Measurements from ENCODE around the gene ZIC3.

ZIC3 gene

GRCh38 chrX:137573324-137574101, 7.6 kb downstream of the ZIC3 start:
- Histone ChIP-seq H3K27ac (ENCODE audit: low read depth, low read length) (no peak overlapping the region), H3K27me3 (ENCODE audit: control insufficient read depth, low read length) (no peaks in the 10 kb centered on the region), H3K4me1 (ENCODE audit: control insufficient read depth, low read length) (no peaks in the 10 kb centered on the region), H3K9me3 (ENCODE audit: control insufficient read depth, insufficient read depth, low read length) (no peaks in the 10 kb centered on the region), H3K4me2 (ENCODE audit: low read length) (no peak overlapping the region), H4K20me1 (ENCODE audit: control insufficient read depth, insufficient read depth, low read depth, low read length) (no peaks in the 10 kb centered on the region), H3K36me3 (ENCODE audit: control insufficient read depth, low read length) (no peaks in the 10 kb centered on the region), H3F3A (ENCODE audit: control insufficient read depth, insufficient read depth) (no peaks in the 10 kb centered on the region), H3K4me3 (ENCODE audit: low read length) (no peak overlapping the region), H3K79me2 (ENCODE audit: control insufficient read depth, low read length) (no peaks in the 10 kb centered on the region), H3K9me2 (replicated peaks; ENCODE audit: control insufficient read depth, low read length) (no peaks in the 10 kb centered on the region)
- TF ChIP-seq, protein P1, sequence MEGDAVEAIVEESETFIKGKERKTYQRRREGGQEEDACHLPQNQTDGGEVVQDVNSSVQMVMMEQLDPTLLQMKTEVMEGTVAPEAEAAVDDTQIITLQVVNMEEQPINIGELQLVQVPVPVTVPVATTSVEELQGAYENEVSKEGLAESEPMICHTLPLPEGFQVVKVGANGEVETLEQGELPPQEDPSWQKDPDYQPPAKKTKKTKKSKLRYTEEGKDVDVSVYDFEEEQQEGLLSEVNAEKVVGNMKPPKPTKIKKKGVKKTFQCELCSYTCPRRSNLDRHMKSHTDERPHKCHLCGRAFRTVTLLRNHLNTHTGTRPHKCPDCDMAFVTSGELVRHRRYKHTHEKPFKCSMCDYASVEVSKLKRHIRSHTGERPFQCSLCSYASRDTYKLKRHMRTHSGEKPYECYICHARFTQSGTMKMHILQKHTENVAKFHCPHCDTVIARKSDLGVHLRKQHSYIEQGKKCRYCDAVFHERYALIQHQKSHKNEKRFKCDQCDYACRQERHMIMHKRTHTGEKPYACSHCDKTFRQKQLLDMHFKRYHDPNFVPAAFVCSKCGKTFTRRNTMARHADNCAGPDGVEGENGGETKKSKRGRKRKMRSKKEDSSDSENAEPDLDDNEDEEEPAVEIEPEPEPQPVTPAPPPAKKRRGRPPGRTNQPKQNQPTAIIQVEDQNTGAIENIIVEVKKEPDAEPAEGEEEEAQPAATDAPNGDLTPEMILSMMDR (IDR thresholded peaks at IDR 0.05; ENCODE audit: low read depth, low read length, poor library complexity, severe bottlenecking) = no peak
- no peak for TF ChIP-seq EZH2phosphoT487 (IDR thresholded peaks at IDR 0.05; ENCODE audit: borderline replicate concordance, low read length)

- Histone ChIP-seq H4K20me1 (ENCODE audit: control insufficient read depth, insufficient read depth, low read depth, low read length) (no peaks in the 10 kb centered on the region), H3K27me3 (ENCODE audit: control insufficient read depth, low read length) (no peaks in the 10 kb centered on the region), H3K4me3 (ENCODE audit: low read length) (no peak overlapping the region), H3K4me2 (ENCODE audit: low read length) (no peak overlapping the region), H3K27ac (ENCODE audit: low read depth, low read length) (no peak overlapping the region), H3K79me2 (ENCODE audit: control insufficient read depth, low read length) (no peaks in the 10 kb centered on the region), H3F3A (ENCODE audit: control insufficient read depth, insufficient read depth) (no peaks in the 10 kb centered on the region), H3K36me3 (ENCODE audit: control insufficient read depth, low read length) (no peaks in the 10 kb centered on the region), H3K4me1 (ENCODE audit: control insufficient read depth, low read length) (no peaks in the 10 kb centered on the region), H3K9me3 (ENCODE audit: control insufficient read depth, insufficient read depth, low read length) (no peaks in the 10 kb centered on the region), H3K9me2 (replicated peaks; ENCODE audit: control insufficient read depth, low read length) (no peaks in the 10 kb centered on the region)
- TF ChIP-seq EZH2phosphoT487 (IDR thresholded peaks at IDR 0.05; ENCODE audit: borderline replicate concordance, low read length) = no peak
- TF ChIP-seq, protein P1 (IDR thresholded peaks at IDR 0.05; ENCODE audit: low read depth, low read length, poor library complexity, severe bottlenecking) = no peak
Observed at GRCh38 chrX:137574102-137574783, 8.3 kb downstream of the ZIC3 start.

- Histone ChIP-seq H3K27me3 (ENCODE audit: control insufficient read depth, low read length) (no peaks in the 10 kb centered on the region), H3K27ac (ENCODE audit: low read depth, low read length) (no peak overlapping the region), H3K9me2 (replicated peaks; ENCODE audit: control insufficient read depth, low read length) (no peaks in the 10 kb centered on the region), H3K4me1 (ENCODE audit: control insufficient read depth, low read length) (no peaks in the 10 kb centered on the region), H3K4me2 (ENCODE audit: low read length) (no peak overlapping the region), H3K9me3 (ENCODE audit: control insufficient read depth, insufficient read depth, low read length) (no peaks in the 10 kb centered on the region), H3F3A (ENCODE audit: control insufficient read depth, insufficient read depth) (no peaks in the 10 kb centered on the region), H3K79me2 (ENCODE audit: control insufficient read depth, low read length) (no peaks in the 10 kb centered on the region), H4K20me1 (ENCODE audit: control insufficient read depth, insufficient read depth, low read depth, low read length) (no peaks in the 10 kb centered on the region), H3K4me3 (ENCODE audit: low read length) (no peak overlapping the region), H3K36me3 (ENCODE audit: control insufficient read depth, low read length) (no peaks in the 10 kb centered on the region)
- no peak for TF ChIP-seq EZH2phosphoT487 (IDR thresholded peaks at IDR 0.05; ENCODE audit: borderline replicate concordance, low read length)
- TF ChIP-seq, protein P1 (IDR thresholded peaks at IDR 0.05; ENCODE audit: low read depth, low read length, poor library complexity, severe bottlenecking) = no peak
Observed at GRCh38 chrX:137574784-137575293, 8.9 kb downstream of the ZIC3 start.
